GM12878 (cell line): ENCODE measurements around the gene SLC2A1. TPM values are rescaled to one million over a fixed set of nuclear protein-coding genes. Genes with fewer than 3 reads are reported as not detected.

Experiments
- ATAC-seq: fragments of 200-7000 bp; cut with Tn5 transposase; 3 replicates; pipeline ENCODE4 v1.9.1; 2020; ENCODE audit warnings: mild to moderate bottlenecking, moderate library complexity
- BruUV-seq: library from RNA; stranded (reverse); fragments of 400-500 nt; replicated peaks from 2 replicates; lab custom pipeline; 2021; lab: Mats Ljungman, UMichigan
- CTCF ChIA-PET: fragments of 300-600 bp; sonication (Branson Sonifier 250); formaldehyde crosslinking; extraction: SDS; loops from one replicate; lab custom pipeline; 2021; ENCODE audit warnings: inconsistent platforms; lab: Yijun Ruan, JAX
- POLR2A ChIA-PET: fragments of 350-600 bp; formaldehyde crosslinking; extraction: SDS; loops from one replicate; lab custom pipeline; 2021; ENCODE audit warnings: inconsistent platforms; lab: Charles Lee
- RAD21 ChIA-PET: fragments of 300-600 bp; sonication (Branson Sonifier 250); formaldehyde crosslinking; loops from one replicate; lab custom pipeline; 2023; ENCODE audit warnings: antibody characterized with exemption; ENCODE audit not compliant: unreplicated experiment; lab: Charles Lee
- SMC1A ChIA-PET: fragments of 300-600 bp; sonication (Branson Sonifier 250); formaldehyde crosslinking; loops from one replicate; lab custom pipeline; 2023; ENCODE audit not compliant: unreplicated experiment, uncharacterized antibody; lab: Charles Lee
- DNase-seq: peaks from one replicate; pipeline ENCODE4 v3.0.0-alpha.2; 2011; ENCODE audit warnings: low read depth, low spot score
- FAIRE-seq: peaks from 3 replicates; lab custom pipeline; 2011; peaks lifted over from hg19 to GRCh38; lab: Jason Lieb, UNC
- H2AFZ ChIP-seq: 2 replicates; pipeline ENCODE4 v1.6.0; 2011; ENCODE audit warnings: low read depth, low read length, control low read depth; ENCODE audit not compliant: control insufficient read depth
- H3K27ac ChIP-seq: 2 replicates; pipeline ENCODE4 v1.5.1; 2011; ENCODE audit warnings: control low read depth; ENCODE audit not compliant: control insufficient read depth, insufficient read depth
- H3K27me3 ChIP-seq, 2 experiments: replicated peaks in 1 of 2; 2 replicates each; pipeline versions ENCODE4 v1.6.0 to v1.6.1; 2011; ENCODE audit warnings: low read length in 1 of 2; ENCODE audit not compliant: control insufficient read depth in 2 of 2, insufficient read depth in 2 of 2
- H3K36me3 ChIP-seq, 2 experiments: 2 replicates each; pipeline ENCODE4 v1.5.1; 2011; ENCODE audit warnings: low read length in 1 of 2; ENCODE audit not compliant: control insufficient read depth in 2 of 2, insufficient read depth in 2 of 2
- H3K4me1 ChIP-seq: 2 replicates; pipeline ENCODE4 v1.6.1; 2011; ENCODE audit warnings: mild to moderate bottlenecking, low read length, moderate library complexity, mixed read lengths; ENCODE audit not compliant: control insufficient read depth, insufficient read depth
- H3K4me2 ChIP-seq: 2 replicates; pipeline ENCODE4 v1.6.0; 2011; ENCODE audit warnings: control low read depth; ENCODE audit not compliant: control insufficient read depth, insufficient read depth
- H3K4me3 ChIP-seq: fragments of 200-600 bp; sonication (generic); 2 replicates; pipeline ENCODE4 v1.5.1; 2016
- H3K79me2 ChIP-seq: 2 replicates; pipeline ENCODE4 v1.6.0; 2011; ENCODE audit warnings: low read length; ENCODE audit not compliant: control insufficient read depth, insufficient read depth
- H3K9ac ChIP-seq: 2 replicates; pipeline ENCODE4 v1.8.0; 2011; ENCODE audit warnings: low read length, control low read depth, mixed read lengths; ENCODE audit not compliant: control insufficient read depth, insufficient read depth
- H3K9me3 ChIP-seq: replicated peaks from 3 replicates; pipeline ENCODE4 v1.5.1; 2011; ENCODE audit warnings: mild to moderate bottlenecking, low read length; ENCODE audit not compliant: control insufficient read depth, insufficient read depth
- H4K20me1 ChIP-seq: 2 replicates; pipeline ENCODE4 v1.6.0; 2011; ENCODE audit not compliant: control insufficient read depth, insufficient read depth
- CUX1 ChIP-seq: IDR thresholded peaks from 2 replicates; pipeline ENCODE4 v1.6.1; 2012; ENCODE audit warnings: improper control_type of control experiment, low read depth, low read length; ENCODE audit not compliant: insufficient replicate concordance
- JUND ChIP-seq: IDR thresholded peaks from 2 replicates; pipeline ENCODE4 v1.6.1; 2012; ENCODE audit warnings: low read depth, mild to moderate bottlenecking, low read length, improper control_type of control experiment, moderate library complexity
- NFXL1 ChIP-seq: fragments of 450-650 bp; IDR thresholded peaks from 2 replicates; pipeline ENCODE4 v1.6.1; 2017; ENCODE audit warnings: antibody characterized with exemption, mild to moderate bottlenecking, borderline replicate concordance
- NFYA ChIP-seq: IDR thresholded peaks from 2 replicates; pipeline ENCODE4 v1.6.1; 2011; ENCODE audit warnings: low read depth, mild to moderate bottlenecking, low read length, improper control_type of control experiment, borderline replicate concordance
- RB1 ChIP-seq: fragments of 450-650 bp; formaldehyde crosslinking; IDR thresholded peaks from 2 replicates; pipeline ENCODE4 v1.6.1; 2017; ENCODE audit warnings: mild to moderate bottlenecking, borderline replicate concordance
- SMAD5 ChIP-seq: IDR thresholded peaks from 2 replicates; pipeline ENCODE4 v1.6.1; 2016; ENCODE audit warnings: antibody characterized with exemption, low read depth
- YY1 ChIP-seq: IDR thresholded peaks from 2 replicates; pipeline ENCODE4 v1.6.1; 2011; ENCODE audit warnings: low read depth, mild to moderate bottlenecking, low read length
- ZBTB33 ChIP-seq: fragments of 450-650 bp; IDR thresholded peaks from 2 replicates; pipeline ENCODE4 v1.6.1; 2017; ENCODE audit warnings: mild to moderate bottlenecking
- ZNF217 ChIP-seq: fragments of 450-650 bp; IDR thresholded peaks from 2 replicates; pipeline ENCODE4 v1.6.1; 2017; ENCODE audit warnings: antibody characterized with exemption, mild to moderate bottlenecking
- WGBS: methylation state at CpG from one replicate; pipeline ENCODE4 v1.1.6; 2016; ENCODE audit warnings: low lambda C conversion rate; ENCODE audit not compliant: insufficient replicate concordance, insufficient coverage; ENCODE audit errors: missing lambda C conversion rate; 5-methylcytosine and 5-hydroxymethylcytosine counted together
- in situ Hi-C: fragments of 300-500 bp; cut with MboI; formaldehyde crosslinking; loops from 9 replicates; pipeline ENCODE4 v1.14.3; 2018; ENCODE audit warnings: mixed read lengths
- intact Hi-C: fragments of 100-400 bp; cut with micrococcal nuclease; formaldehyde crosslinking; loops from one replicate; pipeline ENCODE4 v1.14.2; 2022; ENCODE audit not compliant: unreplicated experiment
- polyA plus RNA-seq, 11 experiments: library from polyadenylated mRNA; depleted of rRNA in 4 of 11; unstranded in 6 of 11; stranded (reverse) in 5 of 11; fragments of >200 nt; fragmentation: Nextera tagmentation in 4 of 11; fragmentation: Illumina TruSeq in 1 of 11; extraction: Ambion mirVana in 4 of 11; extraction: Trizol in 1 of 11; gene quantifications; 1 replicate in 1 of 11; 2 replicates in 10 of 11; pipeline versions ENCODE4 v1.2.1 to v1.2.3, GENCODE V29; 2011 to 2016; ENCODE audit warnings: inconsistent platforms in 2 of 11, missing spikeins in 2 of 11, low read depth in 1 of 11
- total RNA-seq, 4 experiments: library from RNA; depleted of rRNA in 3 of 4; stranded (reverse); fragments of >200 nt in 3 of 4; fragmentation: Illumina TruSeq in 1 of 4; extraction: Trizol in 1 of 4; gene quantifications; 2 replicates each; pipeline versions ENCODE4 v1.2.1 to v1.2.3, GENCODE V29; 2013 to 2021

The SLC2A1 gene
- total and polyA plus RNA-seq, 10 of the 15 experiments (the other 5 are each of a cell fraction or from before 2014, with no cell fraction given), result 5.7 to 66.0 (median 44.2) TPM

- H3K27me3 ChIP-seq, result no peaks in the 10 kb centered on the region; a peak in 2 of 4 replicates
- no TSS peak for BruUV-seq
- no peaks in the 10 kb centered on the region for H3K9me3 ChIP-seq
- no peak overlapping the region for H3K9ac ChIP-seq
- H3K4me2 ChIP-seq, result no peak overlapping the region
- ChIA-PET SMC1A (interaction anchor here (1.2 kb wide), 1 partner anchor 15 kb away, joined by 3 read pairs; no protein-coding TSS in a partner anchor), POLR2A (no interaction called here), CTCF (interaction anchor here (1.4 kb wide), 1 partner anchor 92 kb away, joined by 3 read pairs; no protein-coding TSS in a partner anchor), RAD21 (interaction anchor here (0.8 kb wide), 1 partner anchor 58 kb away, joined by 4 read pairs; no protein-coding TSS in a partner anchor)
- in situ Hi-C loops, result no loop called here
- intact Hi-C loops, result no loop called here
- H4K20me1 ChIP-seq, result no peaks in the 10 kb centered on the region
- H2AFZ ChIP-seq, result no peak overlapping the region
- H3K4me1 ChIP-seq, result no peaks in the 10 kb centered on the region
- FAIRE-seq (no peak), DNase-seq (no peak), ATAC-seq (no peak)
- no peak overlapping the region for H3K27ac ChIP-seq
- H3K79me2 ChIP-seq, result no peaks in the 10 kb centered on the region
- TF ChIP-seq NFYA, result no peak
- no peak for TF ChIP-seq YY1
- no peak for TF ChIP-seq NFXL1
- TF ChIP-seq JUND, result no peak
- TF ChIP-seq RB1, result no peak
- no peak for TF ChIP-seq CUX1
- TF ChIP-seq ZBTB33, result no peak
- no peak for TF ChIP-seq SMAD5
- no peak for TF ChIP-seq ZNF217
- no peak overlapping the region for H3K4me3 ChIP-seq
- H3K36me3 ChIP-seq, result no peaks in the 10 kb centered on the region
- WGBS, result 74% methylated on average over 4 of the region's 4 CpGs
Measured at GRCh38 chr1:42981255-42981805, 22.7 kb upstream of the SLC2A1 start.
